AG09309 (cell line): Measurements from ENCODE around the gene MIX23.

ENCODE experiments used
- DNase-seq: peaks from one replicate; pipeline ENCODE4 v3.0.0-alpha.2; 2010; ENCODE audit warnings: low read depth
- H3K4me3 ChIP-seq: 2 replicates; pipeline ENCODE4 v1.5.1; 2011; ENCODE audit warnings: mild to moderate bottlenecking, low read depth, low read length, moderate library complexity; ENCODE audit not compliant: control insufficient read depth
- TF ChIP-seq, protein P1 (sequence below): IDR thresholded peaks from 2 replicates; pipeline ENCODE4 v1.5.1; 2011; ENCODE audit warnings: mild to moderate bottlenecking, low read depth, low read length, inconsistent platforms; ENCODE audit not compliant: insufficient read depth, control insufficient read depth; ENCODE audit errors: missing control alignments

MIX23 gene

DNA sequence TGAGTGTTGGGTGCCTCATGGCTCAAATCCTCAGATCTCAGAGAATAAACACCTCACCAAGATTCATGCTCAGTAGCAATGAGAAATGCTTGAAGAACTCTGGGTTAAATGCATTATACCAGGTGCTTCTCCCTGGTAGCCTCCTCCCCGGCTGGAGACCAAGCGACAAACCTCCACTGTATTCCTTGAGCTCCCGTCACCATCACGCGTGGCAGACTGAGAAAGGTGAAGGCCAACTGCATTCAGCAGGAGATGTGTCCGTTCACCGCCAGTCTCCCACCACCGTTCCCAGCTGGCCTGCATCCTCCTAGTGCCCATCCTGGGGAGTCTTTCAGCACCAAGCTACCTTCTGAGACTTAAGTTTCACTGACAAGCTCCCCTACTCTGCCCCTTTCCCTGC lies 50.5 kb downstream of the MIX23 start:
- no peak for DNase-seq
- H3K4me3 ChIP-seq: no peak overlapping the region
- TF ChIP-seq, protein P1, sequence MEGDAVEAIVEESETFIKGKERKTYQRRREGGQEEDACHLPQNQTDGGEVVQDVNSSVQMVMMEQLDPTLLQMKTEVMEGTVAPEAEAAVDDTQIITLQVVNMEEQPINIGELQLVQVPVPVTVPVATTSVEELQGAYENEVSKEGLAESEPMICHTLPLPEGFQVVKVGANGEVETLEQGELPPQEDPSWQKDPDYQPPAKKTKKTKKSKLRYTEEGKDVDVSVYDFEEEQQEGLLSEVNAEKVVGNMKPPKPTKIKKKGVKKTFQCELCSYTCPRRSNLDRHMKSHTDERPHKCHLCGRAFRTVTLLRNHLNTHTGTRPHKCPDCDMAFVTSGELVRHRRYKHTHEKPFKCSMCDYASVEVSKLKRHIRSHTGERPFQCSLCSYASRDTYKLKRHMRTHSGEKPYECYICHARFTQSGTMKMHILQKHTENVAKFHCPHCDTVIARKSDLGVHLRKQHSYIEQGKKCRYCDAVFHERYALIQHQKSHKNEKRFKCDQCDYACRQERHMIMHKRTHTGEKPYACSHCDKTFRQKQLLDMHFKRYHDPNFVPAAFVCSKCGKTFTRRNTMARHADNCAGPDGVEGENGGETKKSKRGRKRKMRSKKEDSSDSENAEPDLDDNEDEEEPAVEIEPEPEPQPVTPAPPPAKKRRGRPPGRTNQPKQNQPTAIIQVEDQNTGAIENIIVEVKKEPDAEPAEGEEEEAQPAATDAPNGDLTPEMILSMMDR: no peak

DNA sequence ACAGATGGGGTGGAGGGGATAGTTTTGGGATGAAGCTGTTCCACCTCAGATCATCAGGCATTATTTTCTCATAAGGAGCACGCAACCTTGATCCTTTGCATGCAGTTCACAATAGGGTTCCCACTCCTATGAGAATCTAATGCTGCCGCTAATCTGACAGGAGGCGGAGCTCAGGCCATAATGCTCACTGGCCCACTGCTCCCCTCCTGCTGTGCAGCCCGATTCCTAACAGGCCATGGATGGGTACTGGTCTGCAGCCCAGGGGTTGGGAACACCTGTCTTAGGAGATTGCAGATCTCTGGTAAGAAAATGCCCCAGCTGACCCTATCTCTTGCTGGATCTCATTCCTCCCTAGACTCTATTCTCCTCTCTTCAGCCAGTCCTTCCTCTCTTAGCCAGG lies 51.1 kb downstream of the MIX23 start:
- H3K4me3 ChIP-seq: no peak overlapping the region
- DNase-seq: no peak
- TF ChIP-seq, protein P1: no peak

DNA sequence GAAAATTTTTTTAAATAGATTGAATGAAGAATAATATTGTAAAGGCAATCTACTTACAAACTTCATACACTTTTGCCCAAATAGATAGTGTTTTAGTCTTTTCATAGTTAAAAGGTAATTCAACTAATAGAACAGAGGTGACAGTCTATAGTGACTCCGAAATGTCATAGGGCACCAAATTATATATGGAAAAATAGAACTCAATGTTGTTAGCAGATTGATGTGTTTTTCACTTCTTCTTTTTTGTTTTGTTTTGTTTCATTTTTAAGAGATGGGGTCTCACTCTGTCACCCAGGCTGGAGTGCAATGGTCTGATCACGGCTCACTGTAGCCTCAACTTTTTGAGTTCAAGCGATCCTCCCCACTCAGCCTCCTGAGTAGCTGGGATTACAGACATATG lies 57.3 kb downstream of the MIX23 start:
- TF ChIP-seq, protein P1: no peak
- no peak overlapping the region for H3K4me3 ChIP-seq
- DNase-seq: no peak

DNA sequence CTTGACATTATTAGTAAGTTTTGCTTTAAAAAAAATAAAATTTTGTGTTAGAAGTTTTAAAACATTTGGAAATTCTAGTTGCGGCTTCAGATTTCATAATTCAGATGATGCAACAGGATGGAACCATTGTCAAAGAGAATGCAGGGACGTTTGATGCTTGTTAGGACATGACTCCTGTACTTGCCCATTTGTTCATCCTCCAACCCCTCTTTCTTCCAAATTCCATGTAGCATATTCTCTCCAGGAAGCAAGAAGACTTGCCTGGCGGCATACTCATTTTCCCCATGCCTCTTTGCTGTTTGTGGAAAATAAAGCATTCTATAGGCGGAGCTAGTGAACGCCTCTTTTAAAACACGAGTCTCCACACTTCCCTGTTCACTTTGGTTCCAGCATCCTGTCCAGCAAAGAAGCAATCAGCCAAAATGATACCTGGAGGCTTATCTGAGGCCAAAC lies 58.1 kb downstream of the MIX23 start, which contains the start of gene CSTA:
Gene CSTA, plus strand, starts transcription at position 378 of the 453 bp plus-strand sequence. Its CDS starts 45 bp downstream, at position 423.
- peak; percentile 14 for DNase-seq
- TF ChIP-seq, protein P1: no peak
- peak within 1 kb of the TSS; percentile 20 for H3K4me3 ChIP-seq

DNA sequence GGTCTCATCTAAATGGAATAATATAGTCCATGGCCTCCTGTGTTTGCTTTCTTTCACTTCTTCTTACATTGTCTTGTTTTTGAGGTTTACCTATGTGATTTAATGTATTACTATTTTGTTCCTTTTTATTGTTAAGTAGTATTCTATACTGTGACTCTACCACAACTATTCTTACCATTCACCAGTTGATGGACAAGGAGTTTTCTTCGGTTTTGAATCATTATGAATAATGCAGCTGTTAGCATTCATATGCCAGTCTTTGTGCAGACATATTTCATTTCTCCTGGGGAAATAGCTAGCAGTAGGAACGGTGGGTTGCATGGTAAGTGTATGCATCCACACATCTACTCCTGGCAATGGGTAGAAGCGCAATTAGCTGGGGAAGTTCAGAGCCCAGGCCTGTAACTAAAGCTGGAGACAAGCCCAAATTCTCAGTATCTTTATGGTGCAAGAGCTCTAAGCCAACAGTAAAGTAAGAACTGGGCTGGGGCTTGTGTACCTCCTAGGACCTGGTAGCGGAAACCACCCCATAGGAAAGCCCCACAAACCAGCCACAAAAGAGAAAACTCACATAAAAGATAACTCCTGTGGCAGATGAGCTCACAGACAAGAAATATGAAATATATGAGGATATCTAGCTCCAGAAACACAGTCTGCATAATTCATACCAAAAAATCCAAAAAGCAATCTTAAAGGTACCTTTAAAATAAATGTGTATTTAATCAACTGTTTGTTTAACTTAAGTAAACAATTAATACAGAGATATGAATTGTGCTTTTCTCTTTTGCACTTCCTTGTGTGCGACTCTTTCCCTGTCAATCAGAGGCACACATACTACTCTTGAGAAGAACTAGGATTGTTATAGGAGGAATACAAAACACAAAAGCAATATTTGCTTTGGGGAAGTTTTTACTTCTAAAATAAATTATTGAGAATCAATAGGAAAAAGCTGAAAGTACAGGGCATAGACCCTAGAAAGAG lies 60.6 kb downstream of the MIX23 start:
- no peak for DNase-seq
- no peak overlapping the region for H3K4me3 ChIP-seq
- TF ChIP-seq, protein P1: no peak

DNA sequence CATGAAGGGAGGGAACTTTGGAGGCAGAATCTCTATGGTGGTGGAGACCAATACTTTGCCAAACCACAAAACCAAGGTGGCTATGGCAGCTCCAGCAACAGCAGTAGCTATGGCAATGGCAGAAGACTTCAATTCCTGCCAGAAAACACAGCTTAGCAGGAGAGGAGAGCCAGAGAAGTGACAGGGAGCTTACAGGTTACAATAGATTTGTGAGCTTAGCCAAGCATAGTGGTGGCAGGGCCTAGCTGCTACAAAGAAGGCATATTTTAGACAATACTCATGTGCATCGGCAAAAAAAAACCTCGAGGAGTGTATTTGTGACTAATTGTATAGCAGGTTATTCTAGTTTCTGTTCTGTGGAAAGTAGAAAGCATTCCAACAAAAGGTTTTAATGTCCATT lies 64.4 kb downstream of the MIX23 start:
- TF ChIP-seq, protein P1: no peak
- no peak for DNase-seq
- H3K4me3 ChIP-seq: no peak overlapping the region
